GM23338 (cell line): Measurements from ENCODE around the gene ANKRD60. TPM values are rescaled to one million over a fixed set of nuclear protein-coding genes. Genes with fewer than 3 reads are reported as not detected.

Experiments
- ATAC-seq: fragments of 200-7000 bp; cut with Tn5 transposase; 3 replicates; pipeline ENCODE4 v1.9.1; 2020
- DNase-seq: peaks from one replicate; pipeline ENCODE4 v3.0.0-alpha.2; 2015; ENCODE audit warnings: low spot score
- H2AFZ ChIP-seq: fragments of 200-600 bp; sonication (generic); 2 replicates; pipeline ENCODE4 v1.8.0; 2016; ENCODE audit warnings: antibody characterized with exemption, mild to moderate bottlenecking, moderate library complexity
- H3F3A ChIP-seq: fragments of 200-600 bp; sonication (generic); replicated peaks from 2 replicates; pipeline ENCODE4 v1.8.0; 2017; ENCODE audit warnings: antibody characterized with exemption, mixed run types, low read depth
- H3K27ac ChIP-seq: fragments of 200-600 bp; sonication (generic); 2 replicates; pipeline ENCODE4 v1.6.1; 2016; ENCODE audit warnings: low read depth
- H3K27me3 ChIP-seq: fragments of 200-600 bp; sonication (generic); 2 replicates; pipeline ENCODE4 v1.8.0; 2016; ENCODE audit warnings: mild to moderate bottlenecking, mixed run types, moderate library complexity; ENCODE audit not compliant: insufficient read depth
- H3K36me3 ChIP-seq: fragments of 200-600 bp; sonication (generic); 2 replicates; pipeline ENCODE4 v1.8.0; 2016; ENCODE audit warnings: mild to moderate bottlenecking; ENCODE audit not compliant: insufficient read depth
- H3K4me1 ChIP-seq: fragments of 200-600 bp; sonication (generic); 2 replicates; pipeline ENCODE4 v1.8.0; 2016; ENCODE audit warnings: mild to moderate bottlenecking, moderate library complexity; ENCODE audit not compliant: insufficient read depth
- H3K4me2 ChIP-seq: fragments of 200-600 bp; sonication (generic); 2 replicates; pipeline ENCODE4 v1.7.1; 2017; ENCODE audit warnings: mixed run types
- H3K4me3 ChIP-seq: fragments of 200-600 bp; sonication (generic); 2 replicates; pipeline ENCODE4 v1.6.1; 2016; ENCODE audit warnings: mixed run types
- H3K79me2 ChIP-seq: fragments of 200-600 bp; sonication (generic); replicated peaks from 2 replicates; pipeline ENCODE4 v1.8.0; 2017; ENCODE audit warnings: mild to moderate bottlenecking; ENCODE audit not compliant: insufficient read depth
- H3K9me2 ChIP-seq: fragments of 200-600 bp; sonication (generic); 2 replicates; pipeline ENCODE4 v1.8.0; 2017; ENCODE audit not compliant: insufficient read depth
- H4K20me1 ChIP-seq: fragments of 200-600 bp; sonication (generic); replicated peaks from 2 replicates; pipeline ENCODE4 v1.8.0; 2017; ENCODE audit warnings: mild to moderate bottlenecking; ENCODE audit not compliant: insufficient read depth
- H3K27ac Mint-ChIP-seq: 2 replicates; pipeline ENCODE4 v1.8.0; 2020; ENCODE audit warnings: inconsistent platforms, mild to moderate bottlenecking, moderate library complexity, mixed read lengths
- H3K27me3 Mint-ChIP-seq: 3 replicates; pipeline ENCODE4 v1.8.0; 2022; ENCODE audit warnings: low read depth, mild to moderate bottlenecking, moderate library complexity, mixed read lengths, inconsistent platforms; ENCODE audit not compliant: insufficient read depth, poor library complexity
- H3K36me3 Mint-ChIP-seq: 3 replicates; pipeline ENCODE4 v1.8.0; 2021; ENCODE audit warnings: low read depth, mild to moderate bottlenecking, inconsistent platforms, moderate library complexity, mixed read lengths
- H3K4me1 Mint-ChIP-seq: 3 replicates; pipeline ENCODE4 v1.8.0; 2020; ENCODE audit warnings: mild to moderate bottlenecking, inconsistent platforms, mixed read lengths
- H3K4me3 Mint-ChIP-seq: 3 replicates; pipeline ENCODE4 v1.8.0; 2021; ENCODE audit warnings: moderate library complexity, mild to moderate bottlenecking, inconsistent platforms, mixed read lengths
- H3K9me3 Mint-ChIP-seq: 3 replicates; pipeline ENCODE4 v1.8.0; 2020; ENCODE audit warnings: moderate library complexity, mild to moderate bottlenecking, inconsistent platforms, mixed read lengths
- CREB1 ChIP-seq: fragments of 250-450 bp; sonication (Bioruptor Pico); IDR thresholded peaks from 2 replicates; pipeline ENCODE4 v1.5.0; 2020; ENCODE audit warnings: low read depth, mild to moderate bottlenecking, moderate library complexity
- EZH2 ChIP-seq: fragments of 200-600 bp; sonication (generic); IDR thresholded peaks from one replicate; pipeline ENCODE4 v1.8.0; 2017; ENCODE audit warnings: antibody characterized with exemption, mild to moderate bottlenecking, low read depth; ENCODE audit not compliant: unreplicated experiment
- EZH2phosphoT487 ChIP-seq: fragments of 200-600 bp; sonication (generic); IDR thresholded peaks from one replicate; pipeline ENCODE4 v1.8.1; 2018; ENCODE audit warnings: antibody characterized with exemption; ENCODE audit not compliant: unreplicated experiment
- JUNB ChIP-seq: IDR thresholded peaks from one replicate; pipeline ENCODE4 v1.6.1; 2016; ENCODE audit warnings: antibody characterized with exemption; ENCODE audit not compliant: unreplicated experiment
- NANOG ChIP-seq: IDR thresholded peaks from 2 replicates; pipeline ENCODE4 v1.6.1; 2016; ENCODE audit warnings: antibody characterized with exemption, borderline replicate concordance
- STAT1 ChIP-seq: IDR thresholded peaks from one replicate; pipeline ENCODE4 v1.6.1; 2016; ENCODE audit warnings: antibody characterized with exemption; ENCODE audit not compliant: unreplicated experiment
- ZNF114 ChIP-seq: fragments of 250-450 bp; sonication (Bioruptor Pico); IDR thresholded peaks from 2 replicates; pipeline ENCODE4 v1.5.0; 2020; ENCODE audit warnings: mild to moderate bottlenecking, moderate library complexity
- ZNF331 ChIP-seq: fragments of 250-450 bp; sonication (Bioruptor Pico); IDR thresholded peaks from 2 replicates; pipeline ENCODE4 v1.5.0; 2020; ENCODE audit warnings: low read depth, mild to moderate bottlenecking, moderate library complexity
- polyA plus RNA-seq: library from polyadenylated mRNA; unstranded; fragments of >200 nt; fragmentation: Nextera tagmentation; extraction: Ambion mirVana; gene quantifications from 2 replicates; pipeline ENCODE4 v1.2.1, GENCODE V29; 2016
- total RNA-seq: library from RNA; depleted of rRNA; stranded (reverse); fragments of >200 nt; shearing (Covaris generic); gene quantifications from 2 replicates; pipeline ENCODE4 v1.2.3, GENCODE V29; 2014
- TF ChIP-seq, protein P1 (sequence below): IDR thresholded peaks from one replicate; pipeline ENCODE4 v1.6.1; 2018; ENCODE audit warnings: antibody characterized with exemption; ENCODE audit not compliant: unreplicated experiment
- TF ChIP-seq, protein P2 (sequence below): IDR thresholded peaks from 2 replicates; pipeline ENCODE4 v1.6.1; 2016; ENCODE audit warnings: antibody characterized with exemption
- TF ChIP-seq, protein P3 (sequence below), 2 experiments: fragments of 200-600 bp in 1 of 2; sonication (generic) in 1 of 2; conservative IDR thresholded peaks; 2 replicates each; pipeline versions ENCODE4 v1.5.1 to v1.6.1; 2016 to 2017; ENCODE audit warnings: antibody characterized with exemption in 2 of 2, low read depth in 2 of 2, mild to moderate bottlenecking in 2 of 2, moderate library complexity in 1 of 2

Gene ANKRD60
- total and polyA plus RNA-seq, 2 experiments from 2014 or later = not detected

DNA sequence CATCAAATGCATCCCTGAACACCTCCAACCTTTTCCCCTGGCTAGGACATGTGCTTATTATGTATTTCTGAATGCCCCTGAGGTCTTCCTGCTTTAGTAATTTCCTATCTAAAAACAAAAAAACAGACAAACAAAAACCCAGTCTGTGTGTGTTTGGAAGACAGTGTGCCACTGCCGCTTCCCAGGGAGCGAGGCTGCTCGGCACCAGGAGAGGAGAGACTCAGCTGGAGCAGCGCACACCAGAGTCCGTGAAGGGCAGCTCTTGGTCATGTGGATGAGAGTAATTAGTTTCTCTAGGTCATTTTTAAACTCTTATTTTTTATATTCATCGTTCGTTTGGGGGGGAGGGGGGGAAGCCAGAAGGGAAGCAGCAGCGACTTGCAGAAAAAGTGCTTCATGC is 10.0 kb upstream of the ANKRD60 start (continued):
- no peak for TF ChIP-seq NANOG
- TF ChIP-seq, protein P1, sequence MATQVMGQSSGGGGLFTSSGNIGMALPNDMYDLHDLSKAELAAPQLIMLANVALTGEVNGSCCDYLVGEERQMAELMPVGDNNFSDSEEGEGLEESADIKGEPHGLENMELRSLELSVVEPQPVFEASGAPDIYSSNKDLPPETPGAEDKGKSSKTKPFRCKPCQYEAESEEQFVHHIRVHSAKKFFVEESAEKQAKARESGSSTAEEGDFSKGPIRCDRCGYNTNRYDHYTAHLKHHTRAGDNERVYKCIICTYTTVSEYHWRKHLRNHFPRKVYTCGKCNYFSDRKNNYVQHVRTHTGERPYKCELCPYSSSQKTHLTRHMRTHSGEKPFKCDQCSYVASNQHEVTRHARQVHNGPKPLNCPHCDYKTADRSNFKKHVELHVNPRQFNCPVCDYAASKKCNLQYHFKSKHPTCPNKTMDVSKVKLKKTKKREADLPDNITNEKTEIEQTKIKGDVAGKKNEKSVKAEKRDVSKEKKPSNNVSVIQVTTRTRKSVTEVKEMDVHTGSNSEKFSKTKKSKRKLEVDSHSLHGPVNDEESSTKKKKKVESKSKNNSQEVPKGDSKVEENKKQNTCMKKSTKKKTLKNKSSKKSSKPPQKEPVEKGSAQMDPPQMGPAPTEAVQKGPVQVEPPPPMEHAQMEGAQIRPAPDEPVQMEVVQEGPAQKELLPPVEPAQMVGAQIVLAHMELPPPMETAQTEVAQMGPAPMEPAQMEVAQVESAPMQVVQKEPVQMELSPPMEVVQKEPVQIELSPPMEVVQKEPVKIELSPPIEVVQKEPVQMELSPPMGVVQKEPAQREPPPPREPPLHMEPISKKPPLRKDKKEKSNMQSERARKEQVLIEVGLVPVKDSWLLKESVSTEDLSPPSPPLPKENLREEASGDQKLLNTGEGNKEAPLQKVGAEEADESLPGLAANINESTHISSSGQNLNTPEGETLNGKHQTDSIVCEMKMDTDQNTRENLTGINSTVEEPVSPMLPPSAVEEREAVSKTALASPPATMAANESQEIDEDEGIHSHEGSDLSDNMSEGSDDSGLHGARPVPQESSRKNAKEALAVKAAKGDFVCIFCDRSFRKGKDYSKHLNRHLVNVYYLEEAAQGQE = no peak
- no peak for TF ChIP-seq CREB1 (CRISPR knock-in tag)
- TF ChIP-seq, protein P2, sequence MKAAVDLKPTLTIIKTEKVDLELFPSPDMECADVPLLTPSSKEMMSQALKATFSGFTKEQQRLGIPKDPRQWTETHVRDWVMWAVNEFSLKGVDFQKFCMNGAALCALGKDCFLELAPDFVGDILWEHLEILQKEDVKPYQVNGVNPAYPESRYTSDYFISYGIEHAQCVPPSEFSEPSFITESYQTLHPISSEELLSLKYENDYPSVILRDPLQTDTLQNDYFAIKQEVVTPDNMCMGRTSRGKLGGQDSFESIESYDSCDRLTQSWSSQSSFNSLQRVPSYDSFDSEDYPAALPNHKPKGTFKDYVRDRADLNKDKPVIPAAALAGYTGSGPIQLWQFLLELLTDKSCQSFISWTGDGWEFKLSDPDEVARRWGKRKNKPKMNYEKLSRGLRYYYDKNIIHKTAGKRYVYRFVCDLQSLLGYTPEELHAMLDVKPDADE = no peak

DNA sequence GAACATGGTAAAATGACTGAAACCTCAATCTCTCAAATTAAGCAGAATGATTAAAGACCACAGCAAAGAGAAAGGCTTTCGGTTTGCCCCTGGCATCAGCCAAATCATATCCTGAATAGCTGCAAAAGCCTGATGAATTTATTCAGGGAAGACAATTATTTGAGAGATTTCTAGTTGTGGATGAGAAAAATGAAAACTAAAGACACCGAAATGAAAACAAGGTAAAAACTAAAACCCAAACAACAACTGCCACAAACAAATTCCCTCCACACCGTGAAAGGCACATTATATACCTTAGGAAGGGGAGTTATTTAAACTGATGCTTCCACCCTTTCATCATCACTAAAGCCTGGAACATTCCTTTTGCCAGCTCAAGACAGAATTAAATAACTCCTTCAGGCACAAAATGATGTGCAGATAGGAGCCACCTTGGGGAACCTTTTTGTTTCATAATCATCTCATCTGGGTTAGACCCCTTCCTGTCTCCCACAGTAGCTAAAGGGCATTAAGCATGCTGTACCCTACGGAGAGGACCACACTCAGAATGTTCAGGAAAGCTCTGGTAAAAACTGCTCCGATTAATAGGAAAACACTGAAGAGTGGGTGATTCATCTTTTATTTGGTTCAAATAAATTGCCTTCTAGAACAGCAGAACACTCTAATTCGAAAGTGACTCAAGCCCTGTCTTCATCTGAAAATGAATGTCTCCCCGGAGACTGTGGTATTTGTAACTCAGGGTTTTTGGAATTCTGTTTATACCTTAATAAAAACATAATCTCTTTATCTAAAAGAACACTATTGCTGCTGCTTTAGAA is 9.1 kb upstream of the ANKRD60 start:
- Histone ChIP-seq H3K27ac (no peak overlapping the region; the same call in 1 of the 2 replicates), H3K36me3 (no peaks in the 10 kb centered on the region), H2AFZ (no peak overlapping the region), H3K4me3 (peak overlapping the region; percentile 55; the same call in 1 of the 2 replicates), H3K27me3 (no peaks in the 10 kb centered on the region), H3K9me2 (no peaks in the 10 kb centered on the region), H4K20me1 (no peaks in the 10 kb centered on the region), H3K4me2 (no peak overlapping the region), H3F3A (no peaks in the 10 kb centered on the region), H3K79me2 (no peaks in the 10 kb centered on the region), H3K4me1 (no peaks in the 10 kb centered on the region)
- Mint-ChIP-seq H3K27me3 (no peaks in the 10 kb centered on the region), H3K4me3 (peak overlapping the region; percentile 75; the same call in 2 of the 3 replicates), H3K4me1 (peaks cover 18% of the 10 kb centered on the region; the same call in 2 of the 3 replicates), H3K9me3 (no peaks in the 10 kb centered on the region), H3K36me3 (peaks cover 6% of the 10 kb centered on the region; the same call in 1 of the 3 replicates), H3K27ac (no peak overlapping the region)
- DNase-seq = no peak
- ATAC-seq = no peak
- TF ChIP-seq EZH2 (no peak), EZH2phosphoT487 (no peak), ZNF331 (CRISPR knock-in tag) (no peak), CREB1 (CRISPR knock-in tag) (no peak), JUNB (no peak), STAT1 (no peak), ZNF114 (CRISPR knock-in tag) (no peak)
- TF ChIP-seq, protein P3, sequence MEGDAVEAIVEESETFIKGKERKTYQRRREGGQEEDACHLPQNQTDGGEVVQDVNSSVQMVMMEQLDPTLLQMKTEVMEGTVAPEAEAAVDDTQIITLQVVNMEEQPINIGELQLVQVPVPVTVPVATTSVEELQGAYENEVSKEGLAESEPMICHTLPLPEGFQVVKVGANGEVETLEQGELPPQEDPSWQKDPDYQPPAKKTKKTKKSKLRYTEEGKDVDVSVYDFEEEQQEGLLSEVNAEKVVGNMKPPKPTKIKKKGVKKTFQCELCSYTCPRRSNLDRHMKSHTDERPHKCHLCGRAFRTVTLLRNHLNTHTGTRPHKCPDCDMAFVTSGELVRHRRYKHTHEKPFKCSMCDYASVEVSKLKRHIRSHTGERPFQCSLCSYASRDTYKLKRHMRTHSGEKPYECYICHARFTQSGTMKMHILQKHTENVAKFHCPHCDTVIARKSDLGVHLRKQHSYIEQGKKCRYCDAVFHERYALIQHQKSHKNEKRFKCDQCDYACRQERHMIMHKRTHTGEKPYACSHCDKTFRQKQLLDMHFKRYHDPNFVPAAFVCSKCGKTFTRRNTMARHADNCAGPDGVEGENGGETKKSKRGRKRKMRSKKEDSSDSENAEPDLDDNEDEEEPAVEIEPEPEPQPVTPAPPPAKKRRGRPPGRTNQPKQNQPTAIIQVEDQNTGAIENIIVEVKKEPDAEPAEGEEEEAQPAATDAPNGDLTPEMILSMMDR (conservative IDR thresholded peaks at IDR 0.05; ENCODE audit: low read depth in 2 of 2) = 0 out of 4 replicates have a peak, but pooled peaks of 1 of the 2 experiments have one; percentile 2
- TF ChIP-seq, protein P2 = no peak
